ENCODE measurements around the gene APBB2. TPM values are rescaled to one million over a fixed set of nuclear protein-coding genes. Genes with fewer than 3 reads are reported as not detected.

Gene APBB2
- total and polyA plus RNA-seq, 2 donors (not counting 1 experiment from before 2014, with no cell fraction given), result 4.4 to 15.8 TPM

DNA sequence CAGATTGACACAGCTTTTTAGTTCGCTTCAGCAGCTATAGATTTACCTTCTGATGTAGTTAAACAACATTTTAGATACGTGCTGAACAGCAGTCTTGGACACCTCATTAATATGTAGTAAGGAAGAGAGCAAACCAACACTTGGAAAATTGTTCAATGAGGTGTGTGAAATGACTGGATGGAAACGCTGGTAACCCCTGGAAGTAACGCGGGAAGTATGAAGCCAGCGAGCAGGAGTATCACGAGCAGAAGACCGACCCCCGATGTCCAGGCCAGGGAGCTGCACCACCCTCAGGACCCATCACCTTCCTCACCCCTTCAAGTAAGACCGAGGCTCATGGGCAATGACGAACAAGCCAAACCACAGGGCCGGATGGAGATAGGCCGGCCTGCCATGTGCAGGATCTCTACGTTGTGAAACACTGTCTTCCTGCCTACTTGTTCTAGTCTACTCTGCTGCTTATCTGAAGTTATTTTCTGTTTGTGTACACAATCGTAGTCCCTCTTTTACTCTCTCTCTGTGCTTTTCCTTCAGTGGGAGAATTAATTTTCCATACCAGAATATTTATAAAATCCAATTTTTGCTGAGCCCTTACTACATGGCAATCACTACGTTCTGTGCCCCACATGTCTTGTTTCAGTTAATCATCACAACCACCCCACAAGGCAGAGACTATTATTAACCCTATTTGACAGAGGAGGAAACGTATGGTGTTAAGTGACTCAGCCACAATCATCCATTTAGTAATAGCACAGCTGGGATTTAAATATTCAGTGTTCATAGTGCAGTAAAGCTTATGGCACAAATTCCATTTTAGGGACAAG lies 221.7 kb downstream of the APBB2 start:
- H3K4me3 Mint-ChIP-seq, result peak overlapping the region; percentile 29

DNA sequence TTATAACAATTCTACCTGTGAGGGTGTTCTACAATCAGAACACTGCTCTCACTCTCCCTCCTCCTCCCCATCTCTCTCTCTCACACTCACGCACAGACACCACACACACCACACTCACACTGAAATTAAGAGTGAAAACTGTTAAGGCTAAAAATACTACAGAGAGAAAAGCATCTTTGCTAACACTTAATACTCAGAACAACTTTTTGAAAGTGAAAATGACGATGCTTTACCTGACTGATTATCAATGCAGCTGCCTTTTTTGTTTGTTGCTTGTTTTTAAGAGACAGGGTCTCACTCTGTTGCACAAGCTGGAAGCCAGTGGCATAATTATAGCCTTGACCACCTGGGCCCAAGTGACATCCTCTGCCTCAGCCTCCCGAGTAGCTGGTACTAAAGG lies 222.4 kb downstream of the APBB2 start:
- Mint-ChIP-seq H3K27me3 (peaks cover 3% of the 10 kb centered on the region), H3K4me3 (peak overlapping the region; percentile 8), H3K4me1 (peaks cover 21% of the 10 kb centered on the region), H3K27ac (no peak overlapping the region), H3K9me3 (ENCODE audit: insufficient read depth) (no peaks in the 10 kb centered on the region)
- Histone ChIP-seq H3K27ac (ENCODE audit: low read length in 2 of 2) (no peak overlapping the region), H3K27me3 (replicated peaks in 1 of 4; ENCODE audit: control extremely low read depth in 1 of 4, control insufficient read depth in 3 of 4, insufficient read depth in 4 of 4, low read length in 3 of 4) (peaks cover 0 to 5% (median 0%) of the 10 kb centered on the region in 4 experiments), H3K9ac (ENCODE audit: low read length) (no peak overlapping the region), H3K36me3 (replicated peaks in 1 of 2; ENCODE audit: control extremely low read depth in 1 of 2, control insufficient read depth in 1 of 2, extremely low read depth in 1 of 2, insufficient read depth in 2 of 2, low read length in 1 of 2) (no peaks in the 10 kb centered on the region), H3K9me3 (ENCODE audit: control extremely low read depth in 1 of 3, control insufficient read depth in 2 of 3, insufficient read depth in 1 of 3, low read length in 2 of 3) (no peaks in the 10 kb centered on the region), H3K4me1 (ENCODE audit: control insufficient read depth in 2 of 2, insufficient read depth in 2 of 2, low read length in 2 of 2) (peaks cover 0 to 15% of the 10 kb centered on the region in 2 donors), H2AFZ (ENCODE audit: insufficient read depth, low read depth, low read length, poor library complexity, severe bottlenecking) (peak overlapping the region; percentile 44), H3K4me3 (ENCODE audit: control extremely low read depth in 1 of 5, extremely low read depth in 1 of 5, insufficient read depth in 1 of 5, low read depth in 2 of 5, low read length in 4 of 5) (no peak overlapping the region), H3K4me2 (replicated peaks; ENCODE audit: low read depth, low read length, poor library complexity, severe bottlenecking) (no peak overlapping the region), H4K20me1 (ENCODE audit: control insufficient read depth, insufficient read depth, low read length, poor library complexity, severe bottlenecking) (no peaks in the 10 kb centered on the region), H3K79me2 (ENCODE audit: control insufficient read depth, insufficient read depth, low read length) (no peaks in the 10 kb centered on the region)
- TF ChIP-seq, protein P1, sequence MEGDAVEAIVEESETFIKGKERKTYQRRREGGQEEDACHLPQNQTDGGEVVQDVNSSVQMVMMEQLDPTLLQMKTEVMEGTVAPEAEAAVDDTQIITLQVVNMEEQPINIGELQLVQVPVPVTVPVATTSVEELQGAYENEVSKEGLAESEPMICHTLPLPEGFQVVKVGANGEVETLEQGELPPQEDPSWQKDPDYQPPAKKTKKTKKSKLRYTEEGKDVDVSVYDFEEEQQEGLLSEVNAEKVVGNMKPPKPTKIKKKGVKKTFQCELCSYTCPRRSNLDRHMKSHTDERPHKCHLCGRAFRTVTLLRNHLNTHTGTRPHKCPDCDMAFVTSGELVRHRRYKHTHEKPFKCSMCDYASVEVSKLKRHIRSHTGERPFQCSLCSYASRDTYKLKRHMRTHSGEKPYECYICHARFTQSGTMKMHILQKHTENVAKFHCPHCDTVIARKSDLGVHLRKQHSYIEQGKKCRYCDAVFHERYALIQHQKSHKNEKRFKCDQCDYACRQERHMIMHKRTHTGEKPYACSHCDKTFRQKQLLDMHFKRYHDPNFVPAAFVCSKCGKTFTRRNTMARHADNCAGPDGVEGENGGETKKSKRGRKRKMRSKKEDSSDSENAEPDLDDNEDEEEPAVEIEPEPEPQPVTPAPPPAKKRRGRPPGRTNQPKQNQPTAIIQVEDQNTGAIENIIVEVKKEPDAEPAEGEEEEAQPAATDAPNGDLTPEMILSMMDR (IDR thresholded peaks at IDR 0.05), result no peak
- no peak for TF ChIP-seq EZH2 (IDR thresholded peaks at IDR 0.05; ENCODE audit: borderline replicate concordance, insufficient read depth, low read depth, low read length, poor library complexity, severe bottlenecking)
- WGBS (ENCODE audit: insufficient coverage), result 80% methylated on average over 1 of the region's 3 CpGs
- CTCF ChIA-PET, result no interaction called here
- POLR2A ChIA-PET, result no interaction called here
- DNase-seq (peak; percentile 12), ATAC-seq (ENCODE audit: low read depth) (no peak)
- intact Hi-C loops (cut with micrococcal nuclease), result no loop called here

More for the DNA sequence above, 221.7 kb downstream of the APBB2 start:
- Histone ChIP-seq H2AFZ (ENCODE audit: insufficient read depth, low read depth, low read length, poor library complexity, severe bottlenecking) (peak overlapping the region; percentile 17), H3K79me2 (ENCODE audit: control insufficient read depth, insufficient read depth, low read length) (no peaks in the 10 kb centered on the region), H3K27me3 (replicated peaks in 1 of 4; ENCODE audit: control extremely low read depth in 1 of 4, control insufficient read depth in 3 of 4, insufficient read depth in 4 of 4, low read length in 3 of 4) (peaks cover 0 to 5% (median 0%) of the 10 kb centered on the region in 4 experiments), H3K27ac (ENCODE audit: low read length in 2 of 2) (no peak overlapping the region), H3K4me3 (ENCODE audit: control extremely low read depth in 1 of 5, extremely low read depth in 1 of 5, insufficient read depth in 1 of 5, low read depth in 2 of 5, low read length in 4 of 5) (no peak overlapping the region), H3K9ac (ENCODE audit: low read length) (no peak overlapping the region), H3K4me1 (ENCODE audit: control insufficient read depth in 2 of 2, insufficient read depth in 2 of 2, low read length in 2 of 2) (peaks cover 0 to 15% of the 10 kb centered on the region in 2 donors), H4K20me1 (ENCODE audit: control insufficient read depth, insufficient read depth, low read length, poor library complexity, severe bottlenecking) (no peaks in the 10 kb centered on the region), H3K36me3 (replicated peaks in 1 of 2; ENCODE audit: control extremely low read depth in 1 of 2, control insufficient read depth in 1 of 2, extremely low read depth in 1 of 2, insufficient read depth in 2 of 2, low read length in 1 of 2) (no peaks in the 10 kb centered on the region), H3K4me2 (replicated peaks; ENCODE audit: low read depth, low read length, poor library complexity, severe bottlenecking) (peak overlapping the region; percentile 11), H3K9me3 (ENCODE audit: control extremely low read depth in 1 of 3, control insufficient read depth in 2 of 3, insufficient read depth in 1 of 3, low read length in 2 of 3) (no peaks in the 10 kb centered on the region)
- Mint-ChIP-seq H3K4me1 (peaks cover 21% of the 10 kb centered on the region), H3K27me3 (peaks cover 3% of the 10 kb centered on the region), H3K9me3 (ENCODE audit: insufficient read depth) (no peaks in the 10 kb centered on the region), H3K27ac (peak overlapping the region; percentile 23)
- WGBS (ENCODE audit: insufficient coverage), result 66% methylated on average over 12 of the region's 17 CpGs
- intact Hi-C loops (cut with micrococcal nuclease), result no loop called here
- CTCF ChIA-PET, result interaction anchor here (0.7 kb wide), 2 partner anchors 650 to 1680 kb away, joined by 3 to 6 read pairs; no protein-coding TSS in a partner anchor
- ATAC-seq (ENCODE audit: low read depth) (peak; percentile 24), DNase-seq (peak; percentile 22)
- POLR2A ChIA-PET, result no interaction called here
- no peak for TF ChIP-seq EZH2 (IDR thresholded peaks at IDR 0.05; ENCODE audit: borderline replicate concordance, insufficient read depth, low read depth, low read length, poor library complexity, severe bottlenecking)
- TF ChIP-seq, protein P1 (IDR thresholded peaks at IDR 0.05), result no peak
